Measurements from ENCODE around the gene PLEKHM1. TPM values are rescaled to one million over a fixed set of nuclear protein-coding genes. Genes with fewer than 3 reads are reported as not detected.

The PLEKHM1 gene
- total and polyA plus RNA-seq, 4 donors: 6.2 to 15.8 (median 8.5) TPM

GRCh38 chr17:45436625-45437464 is 53.7 kb downstream of the PLEKHM1 start:
- H3K4me1 ChIP-seq (ENCODE audit: control insufficient read depth in 4 of 4, insufficient read depth in 4 of 4, low read length in 3 of 4): peaks cover 3 to 10% (median 6%) of the 10 kb centered on the region in 4 donors
- no peak for DNase-seq (ENCODE audit: low spot score)
- H3K9ac ChIP-seq (ENCODE audit: low read depth in 1 of 2, low read length in 2 of 2): no peak overlapping the region
- H3K4me3 ChIP-seq (ENCODE audit: low read depth in 1 of 3, low read length in 3 of 3): no peak overlapping the region
- no peak overlapping the region for H3K27ac ChIP-seq (ENCODE audit: low read depth in 1 of 2, low read length in 2 of 2)
- TF ChIP-seq EGR1 (IDR thresholded peaks at IDR 0.05; ENCODE audit: low read depth in 2 of 2) (no peak), CTCF (IDR thresholded peaks at IDR 0.05; ENCODE audit: low read depth, low read length, missing input control) (no peak), FOXA2 (IDR thresholded peaks at IDR 0.05) (no peak), RAD21 (IDR thresholded peaks at IDR 0.05) (no peak), NR2F2 (IDR thresholded peaks at IDR 0.05) (no peak), HNF4G (IDR thresholded peaks at IDR 0.05) (no peak)
- peaks cover 0 to 16% (median 8%) of the 10 kb centered on the region in 4 donors for H3K36me3 ChIP-seq (ENCODE audit: control insufficient read depth in 4 of 4, insufficient read depth in 3 of 4, low read depth in 1 of 4, low read length in 3 of 4)
- H3K9me3 ChIP-seq (ENCODE audit: control insufficient read depth in 4 of 4, low read length in 3 of 4): no peaks in the 10 kb centered on the region
- 96% methylated on average over 23 of the region's 23 CpGs for WGBS
- no peaks in the 10 kb centered on the region for H3K27me3 ChIP-seq (ENCODE audit: control insufficient read depth in 4 of 4, insufficient read depth in 4 of 4, low read length in 3 of 4)

GRCh38 chr17:45436161-45436560 is 54.4 kb downstream of the PLEKHM1 start:
- H3K9me3 ChIP-seq (ENCODE audit: control insufficient read depth in 4 of 4, low read length in 3 of 4): no peaks in the 10 kb centered on the region
- peaks cover 0 to 16% (median 8%) of the 10 kb centered on the region in 4 donors for H3K36me3 ChIP-seq (ENCODE audit: control insufficient read depth in 4 of 4, insufficient read depth in 3 of 4, low read depth in 1 of 4, low read length in 3 of 4)
- DNase-seq (ENCODE audit: low spot score): no peak
- TF ChIP-seq RXRA (IDR thresholded peaks at IDR 0.05): no peak
- TF ChIP-seq ATF3 (IDR thresholded peaks at IDR 0.05): no peak
- TF ChIP-seq GABPA (IDR thresholded peaks at IDR 0.05 in 1 of 2, conservative IDR thresholded peaks at IDR 0.05 in 1 of 2): no peak
- no peak for TF ChIP-seq NR2F2 (IDR thresholded peaks at IDR 0.05)
- no peak for TF ChIP-seq REST (IDR thresholded peaks at IDR 0.05)
- no peak for TF ChIP-seq HNF4G (IDR thresholded peaks at IDR 0.05)
- TF ChIP-seq EGR1 (IDR thresholded peaks at IDR 0.05; ENCODE audit: low read depth in 2 of 2): no peak
- TF ChIP-seq MAX (IDR thresholded peaks at IDR 0.05): no peak
- TF ChIP-seq SP1 (IDR thresholded peaks at IDR 0.05): no peak
- TF ChIP-seq ZBTB33 (IDR thresholded peaks at IDR 0.05): no peak
- TF ChIP-seq CTCF (IDR thresholded peaks at IDR 0.05; ENCODE audit: low read depth, low read length, missing input control): no peak
- no peak for TF ChIP-seq RAD21 (IDR thresholded peaks at IDR 0.05)
- TF ChIP-seq FOXA2 (IDR thresholded peaks at IDR 0.05): no peak
- no peak for TF ChIP-seq JUND (IDR thresholded peaks at IDR 0.05)
- no peak for TF ChIP-seq YY1 (IDR thresholded peaks at IDR 0.05)
- no peak for TF ChIP-seq HNF4A (conservative IDR thresholded peaks at IDR 0.05)
- TF ChIP-seq FOXA1 (IDR thresholded peaks at IDR 0.05): no peak
- no peak overlapping the region for H3K27ac ChIP-seq (ENCODE audit: low read depth in 1 of 2, low read length in 2 of 2)
- H3K4me3 ChIP-seq (ENCODE audit: low read depth in 1 of 3, low read length in 3 of 3): no peak overlapping the region
- H3K4me1 ChIP-seq (ENCODE audit: control insufficient read depth in 4 of 4, insufficient read depth in 4 of 4, low read length in 3 of 4): peaks cover 9 to 16% (median 10%) of the 10 kb centered on the region in 4 donors
- H3K27me3 ChIP-seq (ENCODE audit: control insufficient read depth in 4 of 4, insufficient read depth in 4 of 4, low read length in 3 of 4): no peaks in the 10 kb centered on the region
- 97% methylated on average over 10 of the region's 10 CpGs for WGBS
- no peak overlapping the region for H3K9ac ChIP-seq (ENCODE audit: low read depth in 1 of 2, low read length in 2 of 2)
